SJSA1 (cell line): Measurements from ENCODE around the gene IFT81. TPM values are rescaled to one million over a fixed set of nuclear protein-coding genes. Genes with fewer than 3 reads are reported as not detected.
"Not testable (repeated sequence)": the region's sequence is repeated elsewhere in the genome, so short reads cannot be mapped to it uniquely, and the experiment has no call there.

ENCODE experiments used
- DNase-seq, 2 experiments: peaks; one replicate each; pipeline ENCODE4 v3.0.0-alpha.2; 2015 to 2020; ENCODE audit warnings: low spot score in 2 of 2, low read depth in 1 of 2
- H3K27ac ChIP-seq: fragments of 250-450 bp; sonication (Bioruptor Pico); 2 replicates; pipeline ENCODE4 v1.5.1; 2020; ENCODE audit warnings: mild to moderate bottlenecking, moderate library complexity
- H3K27me3 ChIP-seq: fragments of 250-450 bp; sonication (Bioruptor Pico); replicated peaks from 2 replicates; pipeline ENCODE4 v1.5.1; 2020; ENCODE audit warnings: mild to moderate bottlenecking, moderate library complexity
- H3K36me3 ChIP-seq: fragments of 250-450 bp; sonication (Bioruptor Pico); 2 replicates; pipeline ENCODE4 v1.5.1; 2020; ENCODE audit warnings: mild to moderate bottlenecking
- H3K4me1 ChIP-seq: fragments of 250-450 bp; sonication (Bioruptor Pico); replicated peaks from 2 replicates; pipeline ENCODE4 v1.6.1; 2021; ENCODE audit warnings: mild to moderate bottlenecking
- H3K4me3 ChIP-seq: fragments of 250-450 bp; sonication (Bioruptor Pico); 2 replicates; pipeline ENCODE4 v1.5.1; 2020; ENCODE audit warnings: mild to moderate bottlenecking
- H3K9me3 ChIP-seq: fragments of 250-450 bp; sonication (Bioruptor Pico); replicated peaks from 2 replicates; pipeline ENCODE4 v1.5.1; 2020; ENCODE audit warnings: mild to moderate bottlenecking
- total RNA-seq: library from RNA; depleted of rRNA; stranded (reverse); fragments of >200 nt; shearing (Covaris generic); gene quantifications from 2 replicates; pipeline ENCODE4 v1.2.3, GENCODE V29; 2014

Gene IFT81
- total RNA-seq, 1 experiment from 2014 or later, result 9.8 TPM

GRCh38 chr12:110244372-110244771, 120.2 kb downstream of the IFT81 start:
- H3K36me3 ChIP-seq, result no peaks in the 10 kb centered on the region
- no peaks in the 10 kb centered on the region for H3K27me3 ChIP-seq
- H3K9me3 ChIP-seq, result no peaks in the 10 kb centered on the region
- H3K4me1 ChIP-seq, result peaks cover 43% of the 10 kb centered on the region
- no peak overlapping the region for H3K4me3 ChIP-seq
- peak overlapping the region; percentile 14; the same call in 1 of the 2 replicates for H3K27ac ChIP-seq
- DNase-seq, result no peak

GRCh38 chr12:110244829-110245228, 120.7 kb downstream of the IFT81 start:
- H3K27me3 ChIP-seq, result no peaks in the 10 kb centered on the region
- no peaks in the 10 kb centered on the region for H3K9me3 ChIP-seq
- H3K4me3 ChIP-seq, result no peak overlapping the region
- peak overlapping the region; percentile 14; the same call in 1 of the 2 replicates for H3K27ac ChIP-seq
- peaks cover 43% of the 10 kb centered on the region for H3K4me1 ChIP-seq
- no peaks in the 10 kb centered on the region for H3K36me3 ChIP-seq
- DNase-seq, result peak; percentile 77 to 90

DNA sequence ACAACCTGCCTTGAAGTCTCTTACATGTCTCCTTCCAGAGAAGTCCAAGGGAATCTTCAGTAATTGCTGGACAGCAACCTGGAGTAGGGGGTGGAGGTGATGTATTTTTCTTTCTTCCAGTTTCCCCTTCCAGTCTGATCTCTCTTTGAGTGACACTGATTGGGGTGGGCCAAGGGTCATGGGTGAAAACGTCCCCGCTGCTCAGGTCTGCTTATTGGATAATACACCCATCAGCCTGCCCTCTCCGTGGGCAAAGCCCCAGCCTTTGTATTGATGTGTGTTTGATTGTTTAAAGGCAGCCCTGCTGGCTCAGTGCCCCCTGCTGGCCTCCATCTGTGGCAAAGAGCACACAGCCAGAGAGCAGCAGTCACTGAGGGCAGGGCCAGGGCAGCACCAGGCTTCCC, 121.2 kb downstream of the IFT81 start:
- peaks cover 43% of the 10 kb centered on the region for H3K4me1 ChIP-seq
- H3K9me3 ChIP-seq, result no peaks in the 10 kb centered on the region
- no peaks in the 10 kb centered on the region for H3K36me3 ChIP-seq
- no peak overlapping the region for H3K27ac ChIP-seq
- H3K27me3 ChIP-seq, result no peaks in the 10 kb centered on the region
- H3K4me3 ChIP-seq, result no peak overlapping the region
- DNase-seq, result no peak

GRCh38 chr12:110246636-110247339, 122.6 kb downstream of the IFT81 start:
- no peaks in the 10 kb centered on the region for H3K36me3 ChIP-seq
- DNase-seq, result peak; percentile 5 to 13
- H3K9me3 ChIP-seq, result no peaks in the 10 kb centered on the region
- no peaks in the 10 kb centered on the region for H3K27me3 ChIP-seq
- H3K4me3 ChIP-seq, result no peak overlapping the region
- peaks cover 43% of the 10 kb centered on the region for H3K4me1 ChIP-seq
- peak overlapping the region; percentile 10; the same call in 1 of the 2 replicates for H3K27ac ChIP-seq

DNA sequence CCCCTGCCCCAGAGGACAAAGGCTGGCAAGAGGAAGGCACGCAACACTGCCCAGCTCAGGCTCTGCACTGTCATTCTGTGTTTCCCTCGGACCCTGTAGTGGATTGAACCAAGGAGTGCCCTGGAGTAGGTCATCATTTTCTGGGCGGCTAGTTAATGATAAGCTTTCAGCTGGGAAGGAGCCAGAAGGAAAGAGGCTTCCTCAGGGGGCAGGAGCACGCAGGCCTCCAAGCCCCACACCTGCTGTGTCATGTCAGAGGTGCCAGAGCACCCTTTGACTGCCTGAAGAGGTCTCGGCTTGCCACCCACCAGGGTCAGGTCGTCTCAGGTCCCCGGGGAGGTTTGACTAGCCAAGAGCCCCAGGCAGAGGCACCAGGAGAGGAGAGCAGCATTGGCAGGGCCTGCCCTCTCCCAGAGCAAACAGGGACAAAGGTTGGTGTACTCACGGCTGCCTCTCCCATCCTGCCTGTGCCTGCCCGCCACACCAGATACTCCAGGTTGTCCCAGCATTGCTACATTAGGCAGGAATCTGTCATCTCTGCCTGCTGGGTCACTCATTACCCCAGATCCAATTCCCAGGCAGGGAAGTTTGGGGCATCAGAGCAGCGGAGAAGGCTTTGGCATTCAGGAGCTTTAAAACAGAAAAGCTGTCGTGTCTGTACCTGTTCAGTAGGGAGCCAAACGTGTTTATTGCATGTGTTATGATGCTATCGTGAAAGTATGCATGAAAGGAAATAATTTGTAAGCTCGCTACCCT, 123.4 kb downstream of the IFT81 start:
- Histone ChIP-seq H3K4me1 (peaks cover 43% of the 10 kb centered on the region), H3K27me3 (no peaks in the 10 kb centered on the region), H3K9me3 (no peaks in the 10 kb centered on the region), H3K36me3 (no peaks in the 10 kb centered on the region), H3K27ac (no peak overlapping the region), H3K4me3 (no peak overlapping the region)
- no peak for DNase-seq

DNA sequence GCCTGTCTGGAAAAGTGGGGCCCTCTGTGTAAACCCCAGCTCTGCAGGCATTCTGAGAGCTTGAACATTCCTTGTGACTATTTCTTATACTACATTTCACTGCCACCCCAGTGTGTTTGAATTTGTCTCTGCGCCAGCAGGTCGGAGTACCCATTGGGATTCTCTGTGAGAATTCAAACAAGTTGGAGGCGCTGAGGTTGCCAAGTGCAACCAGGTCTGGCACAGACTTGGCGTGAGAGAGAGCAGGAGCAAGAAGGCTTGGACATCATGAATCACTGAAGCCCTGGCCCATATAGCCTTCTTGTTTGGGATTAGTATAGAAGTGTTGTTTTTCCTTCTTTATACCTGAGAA, 123.9 kb downstream of the IFT81 start:
- peaks cover 44% of the 10 kb centered on the region for H3K4me1 ChIP-seq
- H3K36me3 ChIP-seq, result no peaks in the 10 kb centered on the region
- no peak overlapping the region for H3K27ac ChIP-seq
- H3K9me3 ChIP-seq, result no peaks in the 10 kb centered on the region
- no peaks in the 10 kb centered on the region for H3K27me3 ChIP-seq
- DNase-seq, result no peak
- H3K4me3 ChIP-seq, result no peak overlapping the region

GRCh38 chr12:110249105-110249504, 124.9 kb downstream of the IFT81 start:
- Histone ChIP-seq H3K9me3 (no peaks in the 10 kb centered on the region), H3K36me3 (no peaks in the 10 kb centered on the region), H3K27me3 (no peaks in the 10 kb centered on the region), H3K27ac (no peak overlapping the region), H3K4me3 (no peak overlapping the region), H3K4me1 (peaks cover 48% of the 10 kb centered on the region)
- DNase-seq, result no peak

GRCh38 chr12:110249716-110250225, 125.6 kb downstream of the IFT81 start:
- Histone ChIP-seq H3K27me3 (no peaks in the 10 kb centered on the region), H3K27ac (no peak overlapping the region), H3K4me1 (peaks cover 42% of the 10 kb centered on the region), H3K36me3 (no peaks in the 10 kb centered on the region), H3K9me3 (no peaks in the 10 kb centered on the region), H3K4me3 (no peak overlapping the region)
- no peak for DNase-seq

DNA sequence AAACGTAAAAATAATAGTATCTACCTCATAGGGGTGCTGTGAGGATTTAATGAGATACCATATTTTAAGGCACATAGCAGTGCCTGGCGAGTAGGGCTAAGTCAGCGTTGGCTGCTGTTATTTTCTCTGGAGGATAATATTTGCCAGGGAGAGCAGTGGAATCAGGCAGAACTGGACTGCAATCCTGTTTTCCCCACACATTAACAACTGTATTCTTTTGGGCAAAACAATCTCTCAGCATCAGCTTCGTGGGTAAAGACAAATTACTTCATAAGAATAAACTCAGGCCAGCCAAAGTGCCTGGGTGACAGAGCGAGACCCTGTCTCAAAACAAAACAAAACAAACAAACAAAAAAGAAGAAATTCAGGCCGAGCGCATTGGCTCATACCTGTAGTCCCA, 127.2 kb downstream of the IFT81 start:
- no peaks in the 10 kb centered on the region for H3K36me3 ChIP-seq
- H3K4me1 ChIP-seq, result peaks cover 26% of the 10 kb centered on the region
- H3K9me3 ChIP-seq, result no peaks in the 10 kb centered on the region
- DNase-seq, result no peak
- H3K27me3 ChIP-seq, result no peaks in the 10 kb centered on the region
- no peak overlapping the region for H3K27ac ChIP-seq
- H3K4me3 ChIP-seq, result no peak overlapping the region

DNA sequence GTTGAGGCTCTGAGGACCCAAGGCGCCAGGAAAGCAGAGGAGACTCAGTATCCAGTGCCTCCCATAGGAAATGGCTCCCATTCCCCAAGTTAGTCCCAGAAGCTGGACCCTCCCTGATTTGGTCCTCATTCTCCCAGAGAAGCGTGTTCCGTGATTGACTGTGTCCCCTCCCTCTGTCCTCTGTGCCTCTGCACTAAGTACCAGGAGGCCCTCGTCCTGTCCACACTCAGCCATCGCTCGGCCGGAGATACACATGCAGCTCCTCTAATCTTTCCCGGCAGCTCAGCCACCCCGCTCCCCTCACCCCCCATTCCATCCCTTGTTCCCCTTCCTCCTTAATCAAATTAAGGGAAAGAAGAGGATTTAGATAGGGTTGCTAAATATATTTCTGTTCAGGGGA, 128.6 kb downstream of the IFT81 start:
- H3K9me3 ChIP-seq, result no peaks in the 10 kb centered on the region
- peaks cover 12% of the 10 kb centered on the region for H3K4me1 ChIP-seq

DNA sequence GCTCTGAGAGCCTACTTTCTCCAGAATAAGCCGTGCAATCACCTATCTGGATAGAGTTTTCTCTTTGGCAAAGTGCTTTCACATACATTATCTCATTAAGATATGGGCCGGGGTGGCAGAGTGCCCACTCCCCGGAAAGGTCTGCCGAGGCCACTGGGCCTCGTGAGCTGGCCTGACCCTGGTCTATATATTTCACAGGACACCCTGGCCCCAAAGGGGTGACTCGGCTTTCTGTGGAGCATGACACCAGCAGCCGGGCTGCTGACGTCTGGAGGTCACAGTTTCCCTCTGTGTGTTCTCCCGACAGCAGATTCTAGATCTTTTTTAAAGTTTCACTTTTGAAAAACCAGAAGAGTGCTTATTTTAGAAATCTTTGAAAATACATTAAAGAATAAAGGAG, 129.0 kb downstream of the IFT81 start:
- H3K9me3 ChIP-seq, result no peaks in the 10 kb centered on the region
- H3K27me3 ChIP-seq, result no peaks in the 10 kb centered on the region
- H3K4me1 ChIP-seq, result peaks cover 8% of the 10 kb centered on the region
- H3K27ac ChIP-seq, result no peak overlapping the region
- no peak for DNase-seq
- no peaks in the 10 kb centered on the region for H3K36me3 ChIP-seq
- H3K4me3 ChIP-seq, result no peak overlapping the region

More for the DNA sequence above, 128.6 kb downstream of the IFT81 start:
- H3K4me3 ChIP-seq, result no peak overlapping the region
- no peaks in the 10 kb centered on the region for H3K36me3 ChIP-seq
- no peaks in the 10 kb centered on the region for H3K27me3 ChIP-seq
- H3K27ac ChIP-seq, result no peak overlapping the region
- no peak for DNase-seq

DNA sequence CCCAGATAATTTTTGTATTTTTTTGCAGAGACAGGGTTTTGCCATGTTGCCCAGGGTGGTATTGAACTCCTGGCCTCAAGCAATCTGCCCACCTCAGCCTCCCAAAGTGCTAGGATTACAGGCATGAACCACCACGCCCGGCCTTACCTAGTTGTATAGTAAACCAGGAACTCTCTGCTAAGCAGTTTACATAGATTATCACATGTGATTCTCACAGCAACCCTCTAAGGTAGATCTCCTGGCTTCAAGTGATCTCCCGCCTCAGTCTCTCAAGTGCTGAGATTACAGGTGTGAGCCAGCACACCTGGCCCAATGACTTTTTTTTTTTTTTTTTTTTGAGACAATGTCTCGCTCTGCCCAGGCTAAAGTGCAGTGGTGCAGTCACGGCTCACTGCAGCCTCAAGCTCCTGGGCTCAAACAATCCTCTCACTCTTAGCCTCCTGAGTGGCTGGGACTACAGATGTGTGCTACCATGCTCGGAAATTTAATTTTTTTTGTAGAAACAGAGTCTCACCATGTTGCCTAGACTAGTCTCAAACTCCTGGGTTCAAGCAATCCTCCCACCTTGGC, 130.9 kb downstream of the IFT81 start:
- H3K27ac ChIP-seq, result no peak overlapping the region
- DNase-seq, result no peak
- no peaks in the 10 kb centered on the region for H3K27me3 ChIP-seq
- H3K4me3 ChIP-seq, result no peak overlapping the region
- no peaks in the 10 kb centered on the region for H3K36me3 ChIP-seq
- H3K4me1 ChIP-seq, result peaks cover 6% of the 10 kb centered on the region
- no peaks in the 10 kb centered on the region for H3K9me3 ChIP-seq

DNA sequence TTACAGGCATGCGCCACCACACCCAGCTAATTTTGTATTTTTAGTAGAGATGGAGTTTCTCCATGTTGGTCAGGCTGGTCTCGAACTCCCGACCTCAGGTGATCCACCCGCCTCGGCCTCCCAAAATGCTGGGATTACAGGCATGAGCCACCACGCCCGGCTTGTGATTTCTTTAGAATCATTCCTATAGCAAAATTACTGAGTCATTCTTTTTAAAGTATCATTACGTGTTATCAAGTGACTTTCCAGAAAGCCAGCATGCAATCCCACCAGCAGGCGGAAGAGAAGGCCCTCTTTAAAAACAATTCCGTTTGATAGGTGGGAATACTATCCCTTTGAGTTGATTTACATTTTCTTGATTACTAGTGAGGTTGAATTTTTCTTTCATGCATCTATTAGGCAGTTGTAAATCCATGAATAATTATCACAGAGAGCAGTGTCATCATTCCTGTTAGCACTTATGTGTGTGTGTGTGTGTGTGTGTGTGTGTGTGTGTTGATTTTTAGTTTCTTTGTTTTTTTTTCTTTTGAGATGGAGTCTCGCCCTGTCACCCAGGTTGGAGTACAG, 131.8 kb downstream of the IFT81 start:
- not testable (repeated sequence) for H3K4me1 ChIP-seq, H3K27ac ChIP-seq, H3K4me3 ChIP-seq, H3K36me3 ChIP-seq, DNase-seq, H3K27me3 ChIP-seq, H3K9me3 ChIP-seq
